Left forelimb (tissue), 1 donor: ENCODE results near the gene GATA5.

Experiments used
- DNase-seq: peaks from one replicate; pipeline ENCODE4 v3.0.0-alpha.2; 2018; ENCODE audit warnings: low spot score

The GATA5 gene

DNA sequence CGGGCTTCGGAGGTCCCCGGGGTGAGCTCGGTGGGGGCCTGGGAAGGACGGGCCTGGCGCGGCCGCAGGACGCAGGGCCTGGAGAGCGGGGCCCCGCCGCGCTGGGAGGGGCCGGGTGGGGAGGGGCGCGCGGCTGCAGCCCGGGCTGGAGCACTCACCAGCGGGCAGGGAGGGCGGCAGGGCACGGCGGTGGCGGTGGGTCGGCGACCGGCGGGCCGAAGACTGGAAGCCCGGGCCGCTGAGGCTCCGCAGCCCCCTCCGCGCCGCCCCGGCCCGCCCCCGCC, at the start of gene GATA5:
GATA5 (minus strand) TSS at position 224 of the 284 bp plus-strand sequence. CDS start 474 bp downstream, outside the sequence.
- DNase-seq: no peak

- no peak for DNase-seq
These were observed 49.2 kb upstream of the GATA5 start for GRCh38 chr20:62525014-62525413.

DNA sequence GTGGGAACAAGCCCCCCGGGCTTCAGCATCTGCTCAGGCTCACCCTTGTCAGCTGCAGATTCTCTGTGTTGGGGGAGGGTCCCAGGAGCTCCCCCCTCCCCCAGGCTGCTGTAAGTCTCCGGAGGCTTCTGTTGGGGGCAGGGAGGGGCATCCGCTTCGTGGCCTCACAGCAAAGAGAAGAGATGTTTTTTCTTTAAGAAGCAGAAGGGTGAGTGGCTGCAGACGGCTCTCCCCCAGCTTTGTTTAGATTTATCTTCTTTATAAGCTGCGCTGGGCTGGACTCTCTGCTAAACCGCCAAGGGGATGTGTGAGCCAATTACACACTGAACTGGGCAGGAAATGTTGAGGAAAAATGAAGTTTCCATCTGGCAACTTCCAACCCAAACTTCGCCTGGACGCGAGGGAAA, 48.7 kb upstream of the GATA5 start:
- DNase-seq: no peak

- DNase-seq: no peak
These were observed 47.8 kb upstream of the GATA5 start for GRCh38 chr20:62523473-62524203.

- no peak for DNase-seq
These were observed 47.1 kb upstream of the GATA5 start for GRCh38 chr20:62522748-62523396.

DNA sequence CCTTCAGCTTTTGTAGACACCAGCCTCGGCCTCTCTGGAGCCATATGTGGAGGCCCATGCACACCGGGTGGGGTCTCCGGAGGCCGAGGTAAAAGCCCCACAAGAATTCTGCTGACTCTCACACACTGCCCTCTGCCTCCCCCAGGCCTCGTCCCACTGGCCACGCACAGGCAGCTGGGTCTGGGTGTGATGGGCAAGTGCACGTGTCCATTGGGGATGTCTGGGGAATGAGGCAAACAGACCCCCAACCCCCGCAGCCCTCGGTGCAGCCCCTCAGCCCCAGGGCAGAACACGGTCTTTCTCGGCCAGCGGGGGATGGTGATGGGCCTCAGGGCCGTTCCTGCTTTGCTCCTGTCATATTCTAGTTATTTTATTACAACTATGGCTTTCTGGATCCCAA, 44.0 kb upstream of the GATA5 start:
- DNase-seq: no peak

GRCh38 chr20:62518911-62519310, 43.1 kb upstream of the GATA5 start:
- no peak for DNase-seq

DNA sequence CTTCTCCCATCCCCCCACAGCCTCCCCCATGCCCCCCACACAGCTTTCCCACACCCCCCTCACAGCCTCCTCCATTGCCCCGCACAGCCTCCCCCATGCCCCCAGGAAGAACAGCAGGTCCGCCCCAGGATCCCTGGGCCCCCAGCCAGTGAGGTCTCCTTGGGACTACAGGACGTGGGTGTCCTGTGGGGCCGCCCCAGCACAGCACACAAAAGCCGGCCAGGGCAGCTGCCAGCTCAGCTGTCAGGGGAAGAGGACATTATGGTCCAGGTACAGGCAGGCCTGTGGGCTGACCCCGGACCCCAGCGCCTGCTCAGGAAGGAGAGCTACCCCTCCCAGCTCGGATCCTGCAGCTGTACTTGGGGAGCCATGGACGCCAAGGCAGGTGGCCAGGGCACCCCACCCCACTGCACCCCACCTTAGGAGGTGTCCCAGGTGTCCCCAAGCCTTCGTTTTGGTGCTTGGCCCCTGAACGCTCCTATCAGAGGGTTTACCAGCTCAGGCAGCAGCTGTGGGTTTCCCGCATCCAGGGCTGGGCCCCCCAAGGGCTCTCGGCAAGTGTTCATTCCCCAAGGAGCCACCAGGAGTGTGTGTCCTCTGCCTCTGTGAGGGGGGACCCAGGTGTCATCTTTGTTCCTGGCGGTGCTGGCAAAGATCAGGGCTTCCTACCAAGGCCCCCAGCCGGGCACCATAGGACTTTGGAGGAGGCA, 42.3 kb upstream of the GATA5 start:
- no peak for DNase-seq

DNA sequence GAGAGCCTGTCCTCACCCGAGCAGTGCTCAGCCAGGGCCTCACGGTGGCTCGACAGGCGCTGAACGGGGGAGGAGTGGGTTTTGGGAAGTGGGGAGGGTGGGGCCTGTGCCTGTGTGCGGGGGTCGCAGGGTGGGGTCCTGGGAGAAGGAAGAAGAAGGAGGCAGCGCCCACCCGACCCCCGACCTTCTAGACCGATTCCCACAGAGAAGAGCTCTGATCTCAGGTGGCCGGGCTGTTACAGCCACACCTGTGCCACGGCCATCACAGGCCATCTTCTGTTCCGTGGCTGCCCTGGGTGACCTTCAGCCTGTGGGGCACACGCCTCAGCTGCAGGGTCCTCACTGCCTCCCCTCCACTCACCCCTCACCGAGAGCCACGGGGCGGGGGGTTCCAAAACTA, 41.4 kb upstream of the GATA5 start:
- DNase-seq: no peak

- DNase-seq: no peak
These were observed 40.5 kb upstream of the GATA5 start for GRCh38 chr20:62516338-62516737.

GRCh38 chr20:62515826-62516225, 40.0 kb upstream of the GATA5 start:
- no peak for DNase-seq

DNA sequence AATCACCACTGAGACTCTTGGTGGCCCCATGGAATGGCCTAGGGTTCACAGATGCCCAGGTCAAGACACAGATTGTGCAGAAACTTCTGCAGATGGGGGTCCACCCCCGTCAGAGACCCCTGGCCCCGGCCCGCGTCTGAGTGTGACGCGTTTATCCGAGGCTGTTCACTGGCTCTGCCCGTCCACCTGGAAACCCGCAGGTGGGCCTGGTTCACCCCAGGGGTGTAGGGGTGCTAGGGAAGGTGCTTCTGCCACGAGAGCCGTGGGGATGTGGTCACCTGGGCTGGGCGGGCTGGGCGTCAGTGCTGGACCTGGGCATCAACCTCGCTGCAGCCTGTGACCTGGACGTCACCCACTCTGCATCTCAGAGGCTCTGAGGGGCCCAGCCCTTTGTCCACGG, 39.5 kb upstream of the GATA5 start:
- DNase-seq: no peak

DNA sequence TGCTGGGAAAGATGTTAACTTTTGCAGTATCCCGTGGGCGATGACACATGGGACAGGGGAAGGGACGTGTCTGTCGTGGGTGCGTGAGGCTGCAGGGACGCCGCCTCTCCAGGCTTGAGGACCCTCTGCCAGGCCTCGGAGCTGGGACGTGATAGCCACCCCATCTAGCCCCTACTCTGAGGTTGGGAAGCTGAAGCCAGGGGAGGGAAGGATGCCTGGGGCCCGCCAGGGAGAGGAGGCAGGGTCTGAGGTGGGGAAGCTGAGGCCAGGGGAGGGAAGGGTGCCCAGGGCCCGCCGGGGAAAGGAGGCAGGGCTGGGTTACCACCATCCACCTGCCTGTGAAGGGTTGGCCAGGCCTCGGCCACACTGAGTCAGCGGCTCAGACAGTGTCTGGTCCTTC, 38.2 kb upstream of the GATA5 start:
- DNase-seq: no peak

GRCh38 chr20:62511915-62512610, 36.3 kb upstream of the GATA5 start:
- no peak for DNase-seq

DNA sequence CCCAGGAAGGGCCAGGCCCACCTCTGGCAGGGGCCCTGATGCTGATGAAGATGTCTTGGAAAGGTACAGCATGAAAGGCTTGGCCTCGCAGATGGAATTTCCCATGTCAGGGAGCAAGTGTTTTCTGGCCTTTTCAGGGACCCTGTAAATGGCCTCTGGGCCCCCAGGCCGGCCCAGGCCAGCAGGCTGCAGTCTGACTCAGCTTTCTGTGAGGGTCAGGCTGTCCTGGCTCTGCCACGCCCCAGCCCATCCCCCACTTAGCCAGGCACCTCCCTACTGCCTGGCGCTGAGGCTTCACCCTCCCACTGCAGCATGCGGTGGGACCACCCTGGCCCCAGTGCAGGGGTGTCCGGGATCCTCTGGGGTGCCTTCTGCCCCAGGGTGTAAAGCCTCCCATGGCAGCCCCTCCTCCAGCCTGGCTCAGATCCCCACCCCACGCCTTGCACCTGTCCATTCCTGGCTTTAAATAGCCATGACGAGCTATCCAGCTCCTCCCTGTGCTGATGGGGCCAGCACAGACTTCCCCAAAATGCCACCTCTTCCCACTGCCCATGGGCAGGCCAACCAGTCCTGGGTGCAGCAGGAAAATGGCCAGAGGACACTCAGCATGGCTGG, 35.6 kb upstream of the GATA5 start:
- DNase-seq: no peak

GRCh38 chr20:62508641-62509051, 32.9 kb upstream of the GATA5 start:
- DNase-seq: no peak

- no peak for DNase-seq
These were observed 32.3 kb upstream of the GATA5 start for GRCh38 chr20:62507991-62508640.

DNA sequence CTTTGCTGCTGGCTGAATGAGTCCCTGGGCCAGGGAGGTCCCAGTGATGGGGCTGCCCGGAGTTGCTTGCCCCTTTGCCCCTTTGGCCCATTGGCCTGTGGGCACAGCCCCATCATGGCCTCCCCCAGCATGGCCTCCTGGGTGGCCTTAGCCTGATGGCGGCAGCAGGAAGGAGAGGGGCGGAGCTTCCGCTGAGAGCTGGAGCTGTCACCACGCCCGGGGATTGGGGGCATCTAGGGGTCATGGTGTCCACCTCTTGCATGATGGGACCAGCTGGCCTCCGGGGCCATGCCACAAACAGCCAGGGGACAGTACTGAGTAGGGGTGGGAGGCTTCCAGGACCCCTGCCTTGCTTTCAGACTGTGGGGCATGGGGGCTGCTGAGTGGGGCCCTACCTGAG, 31.5 kb upstream of the GATA5 start:
- DNase-seq: no peak

DNA sequence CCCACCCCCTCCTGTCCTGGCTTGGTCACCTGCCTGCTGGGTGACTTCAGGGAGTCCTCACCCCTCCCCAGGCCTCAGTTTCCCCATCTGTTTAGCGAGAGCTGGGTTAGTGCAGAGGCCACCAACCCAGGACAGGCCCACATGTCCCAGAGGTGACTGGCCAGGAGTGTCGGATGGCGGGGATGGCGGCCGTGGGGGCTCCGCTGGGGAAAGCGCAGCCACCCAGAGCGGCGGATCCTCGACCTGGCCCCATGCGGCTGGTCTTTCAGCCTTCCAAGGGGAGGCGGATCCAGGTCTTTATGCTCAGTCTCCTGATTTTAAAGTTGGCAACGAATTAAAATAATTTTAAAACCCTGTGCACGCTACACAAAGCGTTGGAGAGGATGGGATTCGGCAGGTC, 31.0 kb upstream of the GATA5 start:
- DNase-seq: no peak

- DNase-seq: no peak
These were observed 30.3 kb upstream of the GATA5 start for GRCh38 chr20:62506087-62506486.

- no peak for DNase-seq
These were observed 29.7 kb upstream of the GATA5 start for GRCh38 chr20:62505337-62506045.
